HepG2 (cell line): ENCODE results near the gene ACER2. TPM values are rescaled to one million over a fixed set of nuclear protein-coding genes. Genes with fewer than 3 reads are reported as not detected.

Experiments used
- ATAC-seq: fragments of 200-7000 bp; cut with Tn5 transposase; 3 replicates; pipeline ENCODE4 v1.9.1; 2020; ENCODE audit warnings: mild to moderate bottlenecking, moderate library complexity
- BruUV-seq: library from RNA; stranded (reverse); fragments of 400-500 nt; replicated peaks from 2 replicates; lab custom pipeline; 2021; lab: Mats Ljungman, UMichigan
- CTCF ChIA-PET: fragments of 300-600 bp; formaldehyde crosslinking; extraction: SDS; loops from one replicate; lab custom pipeline; 2021; ENCODE audit warnings: low total read pairs, inconsistent platforms, low intra/inter-chr PET ratio; lab: Yijun Ruan, JAX
- POLR2A ChIA-PET: fragments of 350-600 bp; sonication (Branson Sonifier 250); formaldehyde crosslinking; loops from one replicate; lab custom pipeline; 2020; ENCODE audit warnings: antibody characterized with exemption, inconsistent platforms; lab: Yijun Ruan, JAX
- DNase-seq: peaks from one replicate; pipeline ENCODE4 v3.0.0-alpha.2; 2015; ENCODE audit warnings: low spot score
- FAIRE-seq: peaks from 3 replicates; lab custom pipeline; 2011; peaks lifted over from hg19 to GRCh38; lab: Jason Lieb, UNC
- H2AFZ ChIP-seq: one replicate; pipeline ENCODE4 v1.6.1; 2011; ENCODE audit warnings: low read length, inconsistent platforms
- H3K27ac ChIP-seq: fragments of 300-600 bp; 3 replicates; pipeline ENCODE4 v1.8.0; 2011; ENCODE audit warnings: mixed run types, mild to moderate bottlenecking, mixed read lengths, low read length, inconsistent platforms; ENCODE audit not compliant: insufficient read depth; ENCODE audit errors: extremely low read length
- H3K27me3 ChIP-seq, 2 experiments: fragments of 200-600 bp in 1 of 2; 2 replicates in 1 of 2; 3 replicates in 1 of 2; pipeline versions ENCODE4 v1.6.0 to v1.8.0; 2011; ENCODE audit warnings: low read length in 2 of 2, mild to moderate bottlenecking in 2 of 2, moderate library complexity in 2 of 2, inconsistent platforms in 1 of 2; ENCODE audit not compliant: insufficient read depth in 2 of 2, control insufficient read depth in 1 of 2
- H3K36me3 ChIP-seq, 2 experiments: fragments of 200-600 bp in 1 of 2; replicated peaks in 1 of 2; 2 replicates in 1 of 2; 3 replicates in 1 of 2; pipeline versions ENCODE4 v1.5.1 to v1.8.0; 2011; ENCODE audit warnings: low read length in 2 of 2, inconsistent platforms in 1 of 2; ENCODE audit not compliant: insufficient read depth in 2 of 2, control insufficient read depth in 1 of 2
- H3K4me1 ChIP-seq: 2 replicates; pipeline ENCODE4 v1.5.1; 2012; ENCODE audit warnings: low read length, inconsistent platforms; ENCODE audit not compliant: insufficient read depth
- H3K4me2 ChIP-seq: 2 replicates; pipeline ENCODE4 v1.6.0; 2011; ENCODE audit warnings: low read depth, low read length, inconsistent platforms
- H3K4me3 ChIP-seq, 3 experiments: fragments of 200-600 bp in 1 of 3; sonication (generic), shearing (Covaris generic) in 1 of 3; replicated peaks in 1 of 3; 2 replicates each; pipeline ENCODE4 v1.5.1; 2011 to 2016; ENCODE audit warnings: low read length in 3 of 3, inconsistent platforms in 2 of 3, low read depth in 2 of 3, mild to moderate bottlenecking in 2 of 3, control low read depth in 1 of 3, mixed read lengths in 1 of 3; ENCODE audit not compliant: insufficient read depth in 1 of 3
- H3K79me2 ChIP-seq: one replicate; pipeline ENCODE4 v1.6.1; 2011; ENCODE audit warnings: low read length, inconsistent platforms; ENCODE audit not compliant: insufficient read depth
- H3K9ac ChIP-seq: 2 replicates; pipeline ENCODE4 v1.6.0; 2011; ENCODE audit warnings: mild to moderate bottlenecking, low read depth, low read length, inconsistent platforms; ENCODE audit not compliant: insufficient read depth
- H3K9me3 ChIP-seq: 2 replicates; pipeline ENCODE4 v1.5.1; 2012; ENCODE audit warnings: mild to moderate bottlenecking, low read length
- H4K20me1 ChIP-seq: 2 replicates; pipeline ENCODE4 v1.6.0; 2011; ENCODE audit warnings: inconsistent platforms, mild to moderate bottlenecking, low read length, moderate library complexity; ENCODE audit not compliant: insufficient read depth
- ARNT2 ChIP-seq: sonication (generic); formaldehyde crosslinking; IDR thresholded peaks from 2 replicates; pipeline ENCODE4 v1.8.0; 2022; ENCODE audit warnings: mild to moderate bottlenecking, low read depth, missing genetic modification reagents, moderate library complexity
- FOSL1 ChIP-seq: sonication (generic); formaldehyde crosslinking; IDR thresholded peaks from 2 replicates; pipeline ENCODE4 v1.9.0; 2021; ENCODE audit warnings: missing genetic modification reagents, borderline replicate concordance
- IRX3 ChIP-seq: sonication (generic); formaldehyde crosslinking; IDR thresholded peaks from 2 replicates; pipeline ENCODE4 v1.8.1; 2023; ENCODE audit warnings: mild to moderate bottlenecking, low read depth, missing genetic modification reagents, borderline replicate concordance
- JUN ChIP-seq: sonication (generic); formaldehyde crosslinking; IDR thresholded peaks from 2 replicates; pipeline ENCODE4 v1.4.0; 2020; ENCODE audit warnings: mild to moderate bottlenecking, missing genetic modification reagents
- KDM6A ChIP-seq: IDR thresholded peaks from 2 replicates; pipeline ENCODE4 v1.6.1; 2016; ENCODE audit warnings: low read depth
- MEIS2 ChIP-seq: sonication (generic); formaldehyde crosslinking; IDR thresholded peaks from 2 replicates; pipeline ENCODE4 v1.9.0; 2021; ENCODE audit warnings: mild to moderate bottlenecking, missing genetic modification reagents
- SAFB2 ChIP-seq: sonication (generic); formaldehyde crosslinking; IDR thresholded peaks from 2 replicates; pipeline ENCODE4 v1.5.1; 2020; ENCODE audit warnings: missing genetic modification reagents, low read depth, mild to moderate bottlenecking, borderline replicate concordance
- ZNF317 ChIP-seq: sonication (generic); formaldehyde crosslinking; IDR thresholded peaks from 2 replicates; pipeline ENCODE4 v1.5.0; 2020; ENCODE audit warnings: mild to moderate bottlenecking, missing genetic modification reagents
- ZNF446 ChIP-seq: sonication (generic); formaldehyde crosslinking; IDR thresholded peaks from 2 replicates; pipeline ENCODE4 v1.5.0; 2020; ENCODE audit warnings: mild to moderate bottlenecking, missing genetic modification reagents
- ZNF816 ChIP-seq: sonication (generic); formaldehyde crosslinking; IDR thresholded peaks from 2 replicates; pipeline ENCODE4 v1.8.0; 2022; ENCODE audit warnings: missing genetic modification reagents, mild to moderate bottlenecking, borderline replicate concordance
- WGBS: methylation state at CpG from one replicate; pipeline ENCODE4 v1.1.6; 2017; ENCODE audit warnings: low lambda C conversion rate; 5-methylcytosine and 5-hydroxymethylcytosine counted together
- in situ Hi-C: cut with HindIII; loops from 2 replicates; pipeline ENCODE4 v1.10.0; 2017; ENCODE audit warnings: low pct_unique_long_range_greater_than_20kb; ENCODE audit not compliant: extremely low pct_ligation_motif_present
- intact Hi-C: fragments of 100-400 bp; cut with micrococcal nuclease; formaldehyde crosslinking; loops from one replicate; pipeline ENCODE4 v1.10.0; 2022; ENCODE audit not compliant: unreplicated experiment
- polyA plus RNA-seq, 8 experiments: library from polyadenylated mRNA; depleted of rRNA in 3 of 8; stranded (reverse) in 7 of 8; unstranded in 1 of 8; fragments of >200 nt; fragmentation: Illumina TruSeq in 4 of 8; extraction: Trizol in 4 of 8; gene quantifications; 2 replicates each; pipeline versions ENCODE4 v1.2.1 to v1.2.3, GENCODE V29; 2011 to 2016; ENCODE audit warnings: low read depth in 4 of 8, missing spikeins in 1 of 8, mixed read lengths in 1 of 8; ENCODE audit not compliant: insufficient read depth in 1 of 8
- total RNA-seq, 5 experiments: library from RNA; depleted of rRNA; stranded (reverse); fragments of >200 nt; fragmentation: Illumina TruSeq; extraction: Trizol; gene quantifications; 2 replicates each; pipeline ENCODE4 v1.2.3, GENCODE V29; 2016; ENCODE audit warnings: low read depth in 1 of 5
- TF ChIP-seq, protein P1 (sequence below): sonication (generic); formaldehyde crosslinking; conservative IDR thresholded peaks from 2 replicates; pipeline ENCODE4 v1.8.0; 2022; ENCODE audit warnings: missing genetic modification reagents
- TF ChIP-seq, protein P2 (sequence below): sonication (generic); formaldehyde crosslinking; IDR thresholded peaks from 2 replicates; pipeline ENCODE4 v1.4.0; 2020; ENCODE audit warnings: mild to moderate bottlenecking, missing genetic modification reagents
- TF ChIP-seq, protein P3 (sequence below): sonication (generic); formaldehyde crosslinking; IDR thresholded peaks from 2 replicates; pipeline ENCODE4 v1.4.0; 2020; ENCODE audit warnings: missing genetic modification reagents
- TF ChIP-seq, protein P4 (sequence below), 2 experiments: sonication (generic) in 1 of 2; formaldehyde crosslinking in 1 of 2; IDR thresholded peaks; 2 replicates each; pipeline versions ENCODE4 v1.4.0 to v1.6.1; 2018 to 2020; ENCODE audit warnings: missing genetic modification reagents in 2 of 2, borderline replicate concordance in 1 of 2, low read depth in 1 of 2, mild to moderate bottlenecking in 1 of 2, missing biosample characterization in 1 of 2
- TF ChIP-seq, protein P5 (sequence below): sonication (generic); formaldehyde crosslinking; IDR thresholded peaks from 2 replicates; pipeline ENCODE4 v1.4.0; 2020; ENCODE audit warnings: mild to moderate bottlenecking, missing genetic modification reagents

ACER2 gene
- total and polyA plus RNA-seq, 2 of the 13 experiments (the other 11 are each of a cell fraction or from before 2014, with no cell fraction given): 1.9 to 3.4 TPM

DNA sequence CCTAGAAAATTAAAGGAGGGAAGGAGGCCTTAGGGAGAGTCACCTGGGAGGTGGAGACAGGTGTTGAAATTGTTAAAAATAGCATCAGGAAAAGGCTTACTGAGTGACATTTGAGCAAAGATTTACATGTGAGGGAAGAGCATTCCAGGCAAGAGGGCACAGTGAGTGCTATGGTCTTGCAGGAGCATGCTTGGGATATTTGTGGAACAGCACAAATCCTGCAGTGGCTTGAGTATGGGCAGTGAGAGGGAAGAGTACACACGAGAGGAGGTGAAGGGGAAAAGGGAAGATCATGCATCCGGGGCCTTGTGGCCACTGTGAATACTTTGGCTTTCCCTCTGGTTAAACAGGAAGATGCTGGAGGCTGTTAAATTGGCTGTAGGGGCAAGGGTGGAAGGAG is 36.6 kb downstream of the ACER2 start (continued):
- TF ChIP-seq, protein P1, sequence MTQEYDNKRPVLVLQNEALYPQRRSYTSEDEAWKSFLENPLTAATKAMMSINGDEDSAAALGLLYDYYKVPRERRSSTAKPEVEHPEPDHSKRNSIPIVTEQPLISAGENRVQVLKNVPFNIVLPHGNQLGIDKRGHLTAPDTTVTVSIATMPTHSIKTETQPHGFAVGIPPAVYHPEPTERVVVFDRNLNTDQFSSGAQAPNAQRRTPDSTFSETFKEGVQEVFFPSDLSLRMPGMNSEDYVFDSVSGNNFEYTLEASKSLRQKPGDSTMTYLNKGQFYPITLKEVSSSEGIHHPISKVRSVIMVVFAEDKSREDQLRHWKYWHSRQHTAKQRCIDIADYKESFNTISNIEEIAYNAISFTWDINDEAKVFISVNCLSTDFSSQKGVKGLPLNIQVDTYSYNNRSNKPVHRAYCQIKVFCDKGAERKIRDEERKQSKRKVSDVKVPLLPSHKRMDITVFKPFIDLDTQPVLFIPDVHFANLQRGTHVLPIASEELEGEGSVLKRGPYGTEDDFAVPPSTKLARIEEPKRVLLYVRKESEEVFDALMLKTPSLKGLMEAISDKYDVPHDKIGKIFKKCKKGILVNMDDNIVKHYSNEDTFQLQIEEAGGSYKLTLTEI (CRISPR knock-in tag): no peak
- no peak for TF ChIP-seq IRX3 (CRISPR knock-in tag)

DNA sequence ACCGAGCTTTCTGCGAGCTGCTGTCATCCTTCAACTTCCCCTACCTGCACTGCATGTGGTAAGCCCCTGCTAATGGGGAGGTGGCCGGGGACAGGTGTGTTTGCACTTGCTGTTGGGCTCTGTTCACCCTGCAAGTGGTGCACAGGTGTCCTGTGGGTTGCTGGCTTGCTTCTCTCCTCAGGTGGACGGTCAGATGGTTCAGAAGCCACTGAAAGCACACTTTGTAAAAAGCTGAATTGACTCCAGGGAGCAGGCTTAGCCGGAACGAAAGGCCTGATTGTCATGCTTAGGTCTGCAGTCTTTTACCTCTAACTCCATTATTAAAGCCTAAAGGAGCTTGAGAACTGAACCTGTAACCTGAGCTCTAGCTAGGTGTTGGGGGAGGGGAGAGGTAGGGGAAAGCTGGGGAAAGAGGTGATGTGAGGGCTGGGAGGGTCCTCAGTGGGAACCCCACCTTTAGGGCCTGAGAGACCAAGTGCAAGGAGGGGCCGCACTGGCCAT is 37.6 kb downstream of the ACER2 start:
- H3K36me3 ChIP-seq: no peaks in the 10 kb centered on the region
- TF ChIP-seq ZNF446 (CRISPR knock-in tag) (no peak), SAFB2 (CRISPR knock-in tag) (no peak), JUN (CRISPR knock-in tag) (no peak), ARNT2 (CRISPR knock-in tag) (no peak), KDM6A (CRISPR knock-in tag) (no peak), ZNF816 (no peak), MEIS2 (CRISPR knock-in tag) (no peak), ZNF317 (no peak), FOSL1 (CRISPR knock-in tag) (no peak)
- TF ChIP-seq, protein P2, sequence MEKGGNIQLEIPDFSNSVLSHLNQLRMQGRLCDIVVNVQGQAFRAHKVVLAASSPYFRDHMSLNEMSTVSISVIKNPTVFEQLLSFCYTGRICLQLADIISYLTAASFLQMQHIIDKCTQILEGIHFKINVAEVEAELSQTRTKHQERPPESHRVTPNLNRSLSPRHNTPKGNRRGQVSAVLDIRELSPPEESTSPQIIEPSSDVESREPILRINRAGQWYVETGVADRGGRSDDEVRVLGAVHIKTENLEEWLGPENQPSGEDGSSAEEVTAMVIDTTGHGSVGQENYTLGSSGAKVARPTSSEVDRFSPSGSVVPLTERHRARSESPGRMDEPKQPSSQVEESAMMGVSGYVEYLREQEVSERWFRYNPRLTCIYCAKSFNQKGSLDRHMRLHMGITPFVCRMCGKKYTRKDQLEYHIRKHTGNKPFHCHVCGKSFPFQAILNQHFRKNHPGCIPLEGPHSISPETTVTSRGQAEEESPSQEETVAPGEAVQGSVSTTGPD (CRISPR knock-in tag): no peak
- TF ChIP-seq, protein P3, sequence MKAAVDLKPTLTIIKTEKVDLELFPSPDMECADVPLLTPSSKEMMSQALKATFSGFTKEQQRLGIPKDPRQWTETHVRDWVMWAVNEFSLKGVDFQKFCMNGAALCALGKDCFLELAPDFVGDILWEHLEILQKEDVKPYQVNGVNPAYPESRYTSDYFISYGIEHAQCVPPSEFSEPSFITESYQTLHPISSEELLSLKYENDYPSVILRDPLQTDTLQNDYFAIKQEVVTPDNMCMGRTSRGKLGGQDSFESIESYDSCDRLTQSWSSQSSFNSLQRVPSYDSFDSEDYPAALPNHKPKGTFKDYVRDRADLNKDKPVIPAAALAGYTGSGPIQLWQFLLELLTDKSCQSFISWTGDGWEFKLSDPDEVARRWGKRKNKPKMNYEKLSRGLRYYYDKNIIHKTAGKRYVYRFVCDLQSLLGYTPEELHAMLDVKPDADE: no peak
- TF ChIP-seq, protein P4, sequence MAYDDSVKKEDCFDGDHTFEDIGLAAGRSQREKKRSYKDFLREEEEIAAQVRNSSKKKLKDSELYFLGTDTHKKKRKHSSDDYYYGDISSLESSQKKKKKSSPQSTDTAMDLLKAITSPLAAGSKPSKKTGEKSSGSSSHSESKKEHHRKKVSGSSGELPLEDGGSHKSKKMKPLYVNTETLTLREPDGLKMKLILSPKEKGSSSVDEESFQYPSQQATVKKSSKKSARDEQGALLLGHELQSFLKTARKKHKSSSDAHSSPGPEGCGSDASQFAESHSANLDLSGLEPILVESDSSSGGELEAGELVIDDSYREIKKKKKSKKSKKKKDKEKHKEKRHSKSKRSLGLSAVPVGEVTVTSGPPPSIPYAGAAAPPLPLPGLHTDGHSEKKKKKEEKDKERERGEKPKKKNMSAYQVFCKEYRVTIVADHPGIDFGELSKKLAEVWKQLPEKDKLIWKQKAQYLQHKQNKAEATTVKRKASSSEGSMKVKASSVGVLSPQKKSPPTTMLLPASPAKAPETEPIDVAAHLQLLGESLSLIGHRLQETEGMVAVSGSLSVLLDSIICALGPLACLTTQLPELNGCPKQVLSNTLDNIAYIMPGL (CRISPR knock-in tag; IDR thresholded peaks at IDR 0.05; ENCODE audit: borderline replicate concordance in 1 of 2, low read depth in 1 of 2): no peak
- TF ChIP-seq, protein P5, sequence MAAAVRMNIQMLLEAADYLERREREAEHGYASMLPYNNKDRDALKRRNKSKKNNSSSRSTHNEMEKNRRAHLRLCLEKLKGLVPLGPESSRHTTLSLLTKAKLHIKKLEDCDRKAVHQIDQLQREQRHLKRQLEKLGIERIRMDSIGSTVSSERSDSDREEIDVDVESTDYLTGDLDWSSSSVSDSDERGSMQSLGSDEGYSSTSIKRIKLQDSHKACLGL (CRISPR knock-in tag): no peak
- intact Hi-C loops: loop anchor here (10.0 kb wide), 1 partner anchor 602 kb away; no protein-coding TSS in a partner anchor
- H3K4me1 ChIP-seq: no peaks in the 10 kb centered on the region
- POLR2A ChIA-PET: no interaction called here
- no TSS peak for BruUV-seq
- no peaks in the 10 kb centered on the region for H4K20me1 ChIP-seq
- no peak overlapping the region for H3K4me2 ChIP-seq
- no peaks in the 10 kb centered on the region for H3K9me3 ChIP-seq
- 98% methylated on average over 7 of the region's 7 CpGs for WGBS
- no peaks in the 10 kb centered on the region for H3K27me3 ChIP-seq
- DNase-seq: no peak
- in situ Hi-C loops: no loop called here
- no peak overlapping the region for H3K9ac ChIP-seq
- CTCF ChIA-PET: no interaction called here
- no peak overlapping the region for H3K27ac ChIP-seq
- H2AFZ ChIP-seq: no peak overlapping the region
- no peaks in the 10 kb centered on the region for H3K79me2 ChIP-seq
- no peak overlapping the region for H3K4me3 ChIP-seq
- ATAC-seq: no peak
- FAIRE-seq: no peak
